Measurements from ENCODE around the gene GATAD2B.
A peak's percentile ranks its signal among the peaks of the same experiment; 100 is the strongest.

GATAD2B gene

GRCh38 chr1:153951183-153951582, 28.4 kb upstream of the GATAD2B start:
- DNase-seq, result no peak

- peak; percentile 79 for DNase-seq
Measured at GRCh38 chr1:153946622-153947241, 24.0 kb upstream of the GATAD2B start, which contains the start of gene DENND4B. Gene DENND4B, minus strand, starts transcription at chr1:153946718. Its CDS starts 2,344 bp downstream, at chr1:153944374.

DNA sequence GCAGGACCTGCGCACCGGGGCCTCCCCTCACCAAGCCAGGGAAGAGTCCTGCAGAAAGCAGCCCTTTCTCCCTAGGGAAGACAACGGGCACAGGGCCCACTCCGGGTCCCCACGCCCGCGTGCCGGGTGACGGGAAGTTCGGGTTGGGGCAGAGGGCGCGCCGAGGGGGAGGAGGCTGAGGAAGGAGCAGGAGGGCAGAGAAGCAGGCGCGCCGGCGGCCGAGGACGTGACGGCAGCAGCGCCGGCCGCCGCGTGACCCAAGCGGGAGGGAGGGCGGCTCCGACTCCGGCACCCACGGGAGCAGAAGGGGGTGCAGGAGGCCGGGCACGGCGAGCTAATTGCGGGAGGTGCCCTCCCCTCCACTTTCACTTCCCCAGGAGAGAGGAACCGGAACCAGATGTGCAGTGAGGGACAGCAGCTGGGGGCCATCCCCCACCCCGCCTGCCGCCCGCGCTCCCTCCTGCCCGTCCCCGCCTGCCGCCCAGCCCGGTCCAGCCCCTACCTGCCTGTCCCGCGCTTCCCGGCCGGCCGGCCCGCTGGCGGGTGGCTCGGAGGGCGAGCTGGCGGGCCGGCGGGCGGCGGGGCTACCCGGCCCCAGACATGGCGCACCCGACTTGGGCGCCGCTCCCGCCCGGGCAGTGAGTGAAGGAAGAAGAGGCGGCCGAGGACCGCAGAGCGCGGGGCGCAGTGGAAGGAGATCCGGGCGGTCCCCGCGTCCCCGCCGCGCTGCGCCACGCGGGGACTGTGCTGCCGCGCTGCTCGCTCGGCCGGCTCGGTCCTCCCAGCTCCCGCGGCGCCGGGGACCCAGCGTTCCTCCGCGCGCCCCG, 23.2 kb upstream of the GATAD2B start:
- peak; percentile 68 for DNase-seq

DNA sequence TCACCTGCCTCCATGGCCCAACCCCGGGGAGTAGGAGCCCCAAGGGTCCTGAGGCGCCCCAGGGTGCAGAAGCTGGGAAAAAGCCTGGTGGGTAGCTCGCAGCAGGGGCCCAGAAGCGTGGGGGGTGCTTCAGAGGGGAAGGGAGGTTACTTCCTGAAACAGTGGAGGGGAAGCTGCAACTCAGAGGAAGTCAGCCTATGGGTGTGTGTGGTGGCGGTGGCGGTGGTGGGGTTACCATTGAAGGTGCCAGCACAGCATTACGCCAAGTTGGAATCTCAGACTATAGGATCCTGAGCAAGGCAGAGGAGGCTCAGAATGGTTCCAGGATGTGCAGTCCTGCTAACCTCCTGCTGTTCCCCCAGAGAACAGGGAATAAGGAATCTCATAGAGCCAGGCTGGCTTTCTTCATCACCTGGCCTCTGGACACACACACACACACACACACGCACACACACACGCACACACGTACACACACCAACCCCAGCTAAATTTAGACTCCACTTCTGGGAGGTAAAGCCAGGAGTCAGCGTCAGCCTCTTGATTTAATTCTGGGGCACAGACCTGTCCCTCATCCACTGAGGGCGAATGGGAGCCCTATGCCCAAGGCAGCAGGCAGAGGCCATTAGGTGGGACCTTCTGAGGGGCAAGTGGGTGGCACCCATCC, 22.5 kb upstream of the GATAD2B start:
- peak; percentile 74 for DNase-seq

GRCh38 chr1:153944827-153945117, 22.0 kb upstream of the GATAD2B start:
- no peak for DNase-seq

DNA sequence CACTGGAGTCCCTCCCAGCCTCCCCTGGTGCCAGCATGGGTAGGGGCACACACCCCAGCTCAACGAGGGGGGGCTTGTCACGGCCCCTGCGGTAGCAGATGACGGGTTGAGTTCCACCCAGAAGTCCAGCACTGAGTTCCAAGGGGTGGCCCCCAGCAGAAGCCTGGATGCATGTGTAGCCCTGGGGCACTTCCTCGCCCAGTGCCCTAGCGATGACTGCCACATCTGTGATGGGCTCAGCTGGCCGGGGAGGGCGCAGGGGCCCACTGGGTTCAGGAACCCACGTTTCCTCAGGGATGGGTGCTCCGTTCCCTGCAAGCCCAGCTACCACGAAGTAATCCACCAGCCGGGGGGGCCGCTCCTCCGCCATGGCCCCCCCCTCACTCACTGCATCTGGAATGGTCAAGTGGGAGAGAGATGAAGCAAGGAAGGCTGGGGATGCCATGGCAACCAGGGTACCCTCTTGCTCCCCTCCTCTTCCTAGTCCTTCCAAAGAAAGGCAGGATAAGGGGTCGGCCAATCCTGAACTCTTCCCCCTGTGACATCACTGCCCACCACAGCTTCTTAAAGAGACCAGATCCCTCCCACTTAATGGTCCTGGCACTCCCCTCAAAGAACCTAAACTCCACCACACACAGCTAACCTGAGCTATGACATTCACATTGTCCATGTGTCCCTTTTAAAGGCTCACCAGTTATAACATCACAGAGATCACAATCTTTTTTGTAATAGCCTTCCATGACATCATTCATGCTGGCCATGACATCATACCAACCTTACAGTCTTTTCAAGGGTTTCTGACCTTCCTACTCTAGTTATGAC, 21.4 kb upstream of the GATAD2B start:
- DNase-seq, result no peak

DNA sequence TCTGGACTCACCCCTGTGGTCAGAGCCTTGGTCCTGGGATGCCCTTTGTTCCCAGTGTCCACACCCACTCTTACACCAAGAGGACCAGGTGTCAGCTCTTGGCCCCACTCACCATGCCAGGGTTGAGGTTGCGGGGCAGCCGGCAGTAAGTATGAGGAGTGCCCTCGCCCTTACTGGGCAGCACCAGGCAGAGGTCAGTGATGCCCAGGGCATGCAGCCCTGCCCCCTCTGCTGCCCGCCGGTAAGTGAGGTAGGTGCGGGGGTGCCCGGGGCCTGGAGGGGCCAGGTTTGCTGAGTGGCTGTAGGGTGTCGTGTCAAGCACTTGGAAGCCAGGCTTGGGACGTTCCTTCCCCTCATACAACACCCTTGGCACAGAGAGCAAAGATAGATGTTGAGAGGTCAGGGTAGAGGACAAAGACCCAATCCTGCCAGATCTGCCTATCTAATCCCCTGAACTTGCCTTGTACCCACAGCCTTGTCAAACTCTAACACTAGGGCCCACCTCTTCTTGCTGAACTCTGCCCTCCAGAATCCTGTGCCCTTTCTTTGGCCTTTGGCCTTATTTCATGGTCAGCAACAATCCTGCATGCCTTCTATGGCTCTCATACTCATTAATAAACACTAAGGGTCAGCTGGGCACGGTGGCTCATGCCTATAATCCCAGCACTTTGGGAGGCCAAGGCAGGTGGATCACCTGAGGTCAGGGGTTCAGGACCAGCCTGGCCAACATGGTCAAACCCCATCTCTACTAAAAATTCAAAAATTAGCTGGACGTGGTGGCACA, 20.2 kb upstream of the GATAD2B start:
- DNase-seq, result no peak

DNA sequence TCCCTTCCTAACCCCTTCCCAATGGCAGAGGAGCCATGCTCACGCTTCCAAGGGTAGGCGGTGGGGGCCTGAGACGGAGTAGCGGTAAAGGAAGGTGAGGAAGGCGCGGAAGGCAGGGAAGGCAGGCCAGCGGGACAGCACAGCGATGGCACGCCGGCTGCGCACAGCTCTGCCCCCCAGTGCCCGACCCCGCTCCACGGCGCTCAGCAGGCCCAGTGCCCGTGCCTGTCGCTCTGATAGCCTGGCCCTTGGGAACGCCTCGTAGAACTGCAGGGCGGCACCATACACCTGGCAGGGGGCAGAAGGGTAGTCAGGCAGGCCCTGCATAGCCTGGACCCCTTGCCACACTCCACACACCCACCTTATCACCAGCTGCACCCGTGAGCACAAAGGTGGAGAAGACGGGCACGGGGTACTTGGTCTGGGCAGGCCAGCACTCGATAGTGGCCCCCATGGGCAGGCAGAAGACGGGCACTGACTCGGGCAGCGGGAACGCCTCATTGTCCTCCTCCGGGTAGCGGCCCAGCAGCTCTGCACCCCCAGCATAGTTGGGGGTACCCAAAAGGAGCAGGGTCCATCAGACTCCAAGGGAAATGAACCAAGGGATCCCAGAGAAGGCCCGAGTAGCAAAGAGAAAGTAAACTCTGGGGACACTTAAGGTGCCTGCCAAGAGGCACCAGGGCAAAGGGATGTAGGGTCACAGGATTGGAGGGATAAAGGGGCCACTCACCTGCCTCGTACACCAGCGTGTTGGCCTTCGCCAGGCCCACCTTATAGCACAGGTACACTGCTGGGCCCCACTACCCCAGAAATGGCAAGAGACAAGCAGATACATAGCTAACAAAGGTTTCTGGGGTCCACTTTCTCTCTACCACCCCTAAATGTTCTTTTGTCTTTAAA, 19.3 kb upstream of the GATAD2B start:
- no peak for DNase-seq

DNA sequence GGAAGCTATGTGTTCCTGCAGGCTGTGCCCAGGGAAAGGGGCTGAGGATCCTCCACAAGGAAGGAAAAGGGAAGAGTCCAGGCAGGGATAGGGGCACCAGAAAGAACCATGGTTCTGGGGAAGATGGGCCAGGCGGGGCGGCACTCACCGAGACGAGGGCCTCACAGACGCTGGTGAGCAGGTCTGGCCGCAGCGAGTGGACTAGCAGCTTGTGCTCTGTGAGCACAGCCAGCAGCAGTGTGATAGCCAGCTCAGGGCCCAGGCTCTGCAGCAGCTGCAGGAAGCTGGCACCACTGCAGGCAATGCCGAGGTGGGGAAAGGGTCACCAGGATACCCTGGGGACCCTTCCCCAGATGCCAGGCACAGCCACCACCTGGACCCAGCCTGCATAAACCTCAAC, 18.0 kb upstream of the GATAD2B start:
- DNase-seq, result no peak

DNA sequence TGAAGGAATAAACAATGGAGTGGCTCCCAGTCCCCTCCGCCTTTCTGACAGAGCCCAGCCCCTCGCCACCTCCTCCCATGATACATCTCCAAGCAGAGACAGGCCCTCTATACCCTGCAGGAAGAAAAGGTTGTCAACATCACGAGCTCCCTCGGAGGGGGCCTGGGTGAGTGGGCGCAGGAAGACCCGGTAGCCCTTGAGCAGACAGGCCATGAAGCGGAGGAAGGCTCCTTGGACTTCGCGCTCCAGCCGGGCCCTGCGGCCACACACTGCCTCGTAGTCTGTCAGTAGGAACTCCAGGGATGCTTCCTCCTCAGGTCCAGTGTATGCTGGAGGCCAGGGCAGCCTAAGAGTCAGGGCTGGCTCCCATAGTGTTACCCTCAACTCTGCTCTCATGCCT, 16.7 kb upstream of the GATAD2B start:
- no peak for DNase-seq

- DNase-seq, result no peak
Measured at GRCh38 chr1:153938996-153939395, 16.2 kb upstream of the GATAD2B start.

- DNase-seq, result no peak
Measured at GRCh38 chr1:153937331-153937730, 14.6 kb upstream of the GATAD2B start.

- no peak for DNase-seq
Measured at GRCh38 chr1:153936011-153936802, 13.4 kb upstream of the GATAD2B start.

- DNase-seq, result no peak
Measured at GRCh38 chr1:153934746-153935145, 12.0 kb upstream of the GATAD2B start.

DNA sequence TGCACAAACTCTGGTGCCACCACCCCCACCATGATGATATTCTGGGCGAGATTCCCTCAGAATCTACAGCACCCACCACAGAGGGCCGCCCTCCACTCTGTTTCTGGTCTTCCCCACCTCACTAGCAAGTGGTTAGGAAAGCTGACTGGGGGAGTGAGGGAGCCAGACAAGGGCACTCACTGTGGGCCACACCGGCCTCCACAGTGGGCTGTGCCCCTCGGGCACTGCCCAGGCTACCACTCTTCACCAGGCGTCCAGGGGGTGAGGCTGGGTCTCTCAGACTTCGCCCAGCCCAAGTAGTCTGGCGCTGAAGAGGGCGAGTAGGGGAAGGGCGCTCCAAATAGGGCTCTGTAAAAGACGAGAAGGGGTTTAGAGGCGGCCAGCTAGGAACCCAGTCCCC, 11.2 kb upstream of the GATAD2B start:
- no peak for DNase-seq

DNA sequence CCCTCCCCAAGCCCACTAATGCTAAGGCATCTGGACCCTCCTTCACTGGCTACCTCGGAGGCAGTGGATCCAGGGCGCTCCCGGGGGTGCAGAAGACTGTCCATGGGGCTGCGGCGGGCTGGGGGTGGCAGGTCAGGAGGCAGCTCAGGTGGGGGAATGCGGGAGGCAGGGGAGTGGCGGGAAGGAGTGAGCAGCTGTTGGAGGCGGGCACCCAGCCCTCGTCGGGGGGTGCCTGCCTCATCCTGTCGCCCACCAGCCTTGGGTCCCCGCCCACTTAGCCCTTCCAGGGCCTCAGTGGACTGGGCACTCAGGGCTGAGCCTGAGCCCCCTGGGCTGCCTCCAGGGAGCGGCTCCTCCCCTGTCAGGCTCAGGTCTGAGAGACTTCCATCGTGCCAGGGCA, 10.7 kb upstream of the GATAD2B start:
- no peak for DNase-seq

- no peak for DNase-seq
Measured at GRCh38 chr1:153932156-153933131, 9.7 kb upstream of the GATAD2B start.

DNA sequence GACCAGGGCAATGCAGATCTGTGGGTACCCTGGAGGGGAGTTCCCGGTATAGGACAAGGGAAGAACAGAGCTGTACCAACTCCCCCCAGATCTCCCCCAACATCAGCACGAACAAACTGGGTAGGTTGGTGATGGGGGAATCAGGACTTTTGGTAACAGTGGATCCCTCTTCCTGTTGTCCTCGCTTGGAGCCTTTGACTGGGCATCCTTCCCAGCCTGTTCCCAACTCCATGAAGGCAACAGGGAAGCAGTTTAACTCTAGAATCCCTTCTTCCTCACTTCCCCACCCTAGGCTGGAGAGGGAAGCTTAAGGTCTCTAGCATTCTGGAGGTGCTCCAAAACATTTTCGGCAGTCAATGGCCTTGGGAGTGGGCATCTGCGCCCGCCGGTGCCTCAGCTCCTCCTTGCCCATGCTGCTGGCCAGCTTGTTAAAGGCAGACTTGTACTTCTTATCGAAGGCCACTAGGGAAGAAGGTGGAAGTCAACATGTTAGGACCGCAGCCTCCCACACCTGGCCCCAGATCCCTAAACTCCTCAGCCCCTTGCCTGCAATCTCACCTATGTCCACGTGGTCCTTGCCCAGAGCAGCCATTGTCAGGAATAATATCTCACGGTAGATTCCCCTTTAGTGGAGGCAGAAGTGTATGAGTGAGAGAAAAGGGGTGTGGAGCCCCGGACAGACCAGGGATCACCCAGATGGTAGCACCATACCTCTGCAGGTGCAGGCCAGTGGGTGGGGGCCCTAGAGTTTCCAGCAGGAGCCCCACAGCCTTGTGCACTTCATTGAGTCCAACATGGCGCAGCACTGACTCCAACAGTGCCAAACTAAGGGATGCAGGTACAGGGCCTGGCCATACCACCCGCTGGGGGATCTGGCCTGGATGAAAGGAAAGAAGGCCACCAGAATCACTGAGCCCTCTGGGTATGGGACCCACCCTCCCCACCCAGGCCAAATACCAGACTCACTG, 7.5 kb upstream of the GATAD2B start:
- DNase-seq, result no peak
